HUES64 (cell line): ENCODE data around the gene GATAD2A.
A peak's percentile ranks its signal among the peaks of the same experiment; 100 is the strongest.

Experiments
- H3K27ac ChIP-seq: 2 replicates; pipeline ENCODE4 v1.7.0; 2013; ENCODE audit warnings: low read depth, low read length, inconsistent platforms
- H3K27me3 ChIP-seq: 2 replicates; pipeline ENCODE4 v1.6.1; 2013; ENCODE audit warnings: mild to moderate bottlenecking, low read length; ENCODE audit not compliant: insufficient read depth
- H3K36me3 ChIP-seq: 2 replicates; pipeline ENCODE4 v1.6.1; 2013; ENCODE audit warnings: mild to moderate bottlenecking, low read length; ENCODE audit not compliant: insufficient read depth
- H3K4me1 ChIP-seq: 2 replicates; pipeline ENCODE4 v1.6.1; 2013; ENCODE audit warnings: mild to moderate bottlenecking, low read length, moderate library complexity; ENCODE audit not compliant: insufficient read depth
- H3K4me3 ChIP-seq: 2 replicates; pipeline ENCODE4 v1.5.1; 2013; ENCODE audit warnings: mild to moderate bottlenecking, low read length, moderate library complexity
- H3K9ac ChIP-seq: 2 replicates; pipeline ENCODE4 v1.6.1; 2013; ENCODE audit warnings: mild to moderate bottlenecking, low read depth, low read length
- H3K9me3 ChIP-seq: 2 replicates; pipeline ENCODE4 v1.6.1; 2013; ENCODE audit warnings: low read depth, low read length; ENCODE audit not compliant: insufficient read depth
- WGBS: fragments of 150-250, 120-280 bp; methylation state at CpG from one replicate; pipeline ENCODE4 v1.1.7; 2013; ENCODE audit warnings: missing lambda C conversion rate; 5-methylcytosine and 5-hydroxymethylcytosine counted together

Gene GATAD2A

GRCh38 chr19:19410553-19411550, 5.4 kb downstream of the GATAD2A start:
- WGBS: 86% methylated on average over 15 of the region's 15 CpGs
- Histone ChIP-seq H3K36me3 (peaks cover 5% of the 10 kb centered on the region; the same call in 1 of the 2 replicates), H3K9me3 (no peaks in the 10 kb centered on the region), H3K9ac (no peak overlapping the region), H3K4me3 (no peak overlapping the region), H3K4me1 (peaks cover 34% of the 10 kb centered on the region), H3K27me3 (no peaks in the 10 kb centered on the region), H3K27ac (peak overlapping the region; percentile 29; the same call in 1 of the 2 replicates)

- Histone ChIP-seq H3K27ac (no peak overlapping the region), H3K9ac (no peak overlapping the region), H3K9me3 (no peaks in the 10 kb centered on the region), H3K36me3 (peaks cover 5% of the 10 kb centered on the region; the same call in 1 of the 2 replicates), H3K4me3 (no peak overlapping the region), H3K4me1 (peaks cover 4% of the 10 kb centered on the region), H3K27me3 (no peaks in the 10 kb centered on the region)
- 93% methylated on average over 1 of the region's 1 CpG for WGBS
Observed at GRCh38 chr19:19416280-19416679, 10.8 kb downstream of the GATAD2A start.

GRCh38 chr19:19417046-19417445, 11.6 kb downstream of the GATAD2A start:
- 87% methylated on average over 5 of the region's 5 CpGs for WGBS
- no peak overlapping the region for H3K4me3 ChIP-seq
- H3K4me1 ChIP-seq: peaks cover 4% of the 10 kb centered on the region
- H3K27me3 ChIP-seq: no peaks in the 10 kb centered on the region
- no peaks in the 10 kb centered on the region for H3K9me3 ChIP-seq
- no peak overlapping the region for H3K9ac ChIP-seq
- H3K36me3 ChIP-seq: no peaks in the 10 kb centered on the region
- H3K27ac ChIP-seq: no peak overlapping the region

GRCh38 chr19:19417628-19418245, 12.3 kb downstream of the GATAD2A start:
- no peaks in the 10 kb centered on the region for H3K27me3 ChIP-seq
- no peak overlapping the region for H3K9ac ChIP-seq
- WGBS: 86% methylated on average over 10 of the region's 10 CpGs
- H3K36me3 ChIP-seq: no peaks in the 10 kb centered on the region
- H3K4me3 ChIP-seq: no peak overlapping the region
- no peaks in the 10 kb centered on the region for H3K9me3 ChIP-seq
- H3K4me1 ChIP-seq: peaks cover 4% of the 10 kb centered on the region
- no peak overlapping the region for H3K27ac ChIP-seq

- 88% methylated on average over 8 of the region's 8 CpGs for WGBS
- no peak overlapping the region for H3K9ac ChIP-seq
Observed at GRCh38 chr19:19418555-19419260, 13.2 kb downstream of the GATAD2A start.

GRCh38 chr19:19420570-19421298, 15.3 kb downstream of the GATAD2A start:
- Histone ChIP-seq H3K4me3 (no peak overlapping the region), H3K9me3 (no peaks in the 10 kb centered on the region), H3K9ac (no peak overlapping the region), H3K27me3 (no peaks in the 10 kb centered on the region), H3K4me1 (peaks cover 4% of the 10 kb centered on the region), H3K27ac (no peak overlapping the region), H3K36me3 (no peaks in the 10 kb centered on the region)
- 95% methylated on average over 21 of the region's 21 CpGs for WGBS

More at GRCh38 chr19:19418555-19419260, 13.2 kb downstream of the GATAD2A start:
- H3K27ac ChIP-seq: no peak overlapping the region
- H3K36me3 ChIP-seq: no peaks in the 10 kb centered on the region
- H3K9me3 ChIP-seq: no peaks in the 10 kb centered on the region
- H3K27me3 ChIP-seq: no peaks in the 10 kb centered on the region
- H3K4me1 ChIP-seq: peaks cover 4% of the 10 kb centered on the region
- H3K4me3 ChIP-seq: no peak overlapping the region

- no peaks in the 10 kb centered on the region for H3K36me3 ChIP-seq
- H3K27me3 ChIP-seq: no peaks in the 10 kb centered on the region
- H3K9ac ChIP-seq: no peak overlapping the region
- H3K4me1 ChIP-seq: peaks cover 2% of the 10 kb centered on the region
- no peaks in the 10 kb centered on the region for H3K9me3 ChIP-seq
- H3K27ac ChIP-seq: no peak overlapping the region
- WGBS: 94% methylated on average over 9 of the region's 9 CpGs
- H3K4me3 ChIP-seq: no peak overlapping the region
Observed at GRCh38 chr19:19421299-19421696, 15.8 kb downstream of the GATAD2A start.

- 91% methylated on average over 5 of the region's 5 CpGs for WGBS
- H3K4me1 ChIP-seq: peaks cover 6% of the 10 kb centered on the region
Observed at GRCh38 chr19:19422156-19422555, 16.7 kb downstream of the GATAD2A start.

GRCh38 chr19:19423322-19423721, 17.8 kb downstream of the GATAD2A start:
- peaks cover 10% of the 10 kb centered on the region for H3K4me1 ChIP-seq
- no peak overlapping the region for H3K27ac ChIP-seq
- no peaks in the 10 kb centered on the region for H3K9me3 ChIP-seq
- H3K27me3 ChIP-seq: no peaks in the 10 kb centered on the region
- H3K36me3 ChIP-seq: peaks cover 3% of the 10 kb centered on the region; the same call in 1 of the 2 replicates
- H3K4me3 ChIP-seq: no peak overlapping the region
- H3K9ac ChIP-seq: no peak overlapping the region
- 91% methylated on average over 8 of the region's 8 CpGs for WGBS

More at GRCh38 chr19:19422156-19422555, 16.7 kb downstream of the GATAD2A start:
- H3K9ac ChIP-seq: no peak overlapping the region
- H3K4me3 ChIP-seq: no peak overlapping the region
- H3K27ac ChIP-seq: no peak overlapping the region
- H3K9me3 ChIP-seq: no peaks in the 10 kb centered on the region
- no peaks in the 10 kb centered on the region for H3K27me3 ChIP-seq
- H3K36me3 ChIP-seq: no peaks in the 10 kb centered on the region

GRCh38 chr19:19425170-19425875, 19.8 kb downstream of the GATAD2A start:
- Histone ChIP-seq H3K9ac (no peak overlapping the region), H3K9me3 (no peaks in the 10 kb centered on the region), H3K27ac (no peak overlapping the region), H3K4me1 (peaks cover 10% of the 10 kb centered on the region), H3K27me3 (no peaks in the 10 kb centered on the region), H3K36me3 (peaks cover 3% of the 10 kb centered on the region; the same call in 1 of the 2 replicates), H3K4me3 (no peak overlapping the region)
- 94% methylated on average over 5 of the region's 5 CpGs for WGBS
